Measurements from ENCODE around the gene IFNA2. TPM values are rescaled to one million over a fixed set of nuclear protein-coding genes. Genes with fewer than 3 reads are reported as not detected.
"Not testable (repeated sequence)": the region's sequence is repeated elsewhere in the genome, so short reads cannot be mapped to it uniquely, and the experiment has no call there.

IFNA2 gene
- total RNA-seq (2014; rRNA removed; shearing (Covaris generic); ENCODE audit: low replicate concordance) = not detected in 2 replicates

DNA sequence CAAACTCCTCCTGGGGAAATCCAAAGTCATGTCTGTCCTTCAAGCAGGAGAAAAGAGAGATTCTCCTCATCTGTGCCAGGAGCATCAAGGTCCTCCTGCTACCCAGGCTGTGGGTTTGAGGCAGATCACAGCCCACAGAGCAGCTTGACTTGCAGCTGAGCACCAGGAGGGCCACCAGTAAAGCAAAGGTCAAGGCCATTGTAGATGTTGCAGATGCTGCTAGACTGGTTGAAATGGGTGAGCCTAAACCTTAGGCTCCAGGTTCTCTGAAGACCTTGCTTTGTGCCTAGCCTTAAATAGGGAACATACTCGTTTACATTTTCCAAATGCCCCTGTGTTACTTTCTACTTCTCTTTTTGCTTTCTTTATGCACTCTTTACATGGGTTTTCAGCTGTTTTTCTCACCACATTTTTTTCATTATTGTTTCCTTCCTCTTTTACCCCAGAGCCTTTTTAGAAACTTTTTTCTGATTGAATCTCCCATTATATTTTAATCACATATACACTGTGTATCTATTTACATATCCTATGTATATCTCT is at the start of gene IFNA2:
IFNA2 (minus strand) TSS at position 268 of the 540 bp plus-strand sequence; CDS start at position 199, 69 bp downstream.
- H2AFZ ChIP-seq (ENCODE audit: low read length) = no peak within 1 kb of the TSS
- H3K36me3 ChIP-seq (ENCODE audit: insufficient read depth, low read length) = no peaks in the 10 kb centered on the region
- H3K27me3 ChIP-seq (ENCODE audit: low read length) = no peaks in the 10 kb centered on the region
- no peaks in the 10 kb centered on the region for H3K79me2 ChIP-seq (ENCODE audit: low read length)
- no peak within 1 kb of the TSS for H3K9ac ChIP-seq (ENCODE audit: low read length)
- peak; percentile 41 for DNase-seq
- no peak within 1 kb of the TSS for H3K27ac ChIP-seq (ENCODE audit: low read length)
- H3K4me1 ChIP-seq (ENCODE audit: low read length) = no peaks in the 10 kb centered on the region
- H3K9me2 ChIP-seq (replicated peaks; ENCODE audit: insufficient read depth, low read length) = no peaks in the 10 kb centered on the region
- H4K20me1 ChIP-seq (ENCODE audit: insufficient read depth, low read depth, low read length) = peaks cover 12% of the 10 kb centered on the region; the same call in 1 of the 2 replicates
- no peak within 1 kb of the TSS for H3K4me3 ChIP-seq (ENCODE audit: low read length)
- no peak within 1 kb of the TSS for H3K4me2 ChIP-seq (ENCODE audit: low read depth, low read length, poor library complexity, severe bottlenecking)
- no peaks in the 10 kb centered on the region for H3K9me3 ChIP-seq (ENCODE audit: low read length)

DNA sequence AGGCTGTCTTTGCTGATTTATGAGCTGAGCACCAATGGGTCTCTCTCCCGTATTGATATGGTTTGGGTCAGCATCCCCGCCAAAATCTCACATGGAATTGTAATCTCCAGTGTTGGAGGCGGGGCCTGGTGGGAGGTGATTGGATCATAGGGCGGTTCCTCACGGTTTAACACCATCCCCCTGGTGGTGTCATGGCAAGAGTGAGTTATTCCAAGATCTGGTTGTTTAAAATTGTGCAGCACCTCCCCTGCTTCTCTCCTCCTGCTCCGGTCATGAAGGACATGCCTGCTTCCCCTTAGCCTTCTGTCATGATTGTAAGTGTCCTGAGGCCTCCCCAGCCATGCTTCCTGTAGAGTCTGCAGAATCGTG is 49.8 kb upstream of the IFNA2 start:
- not testable (repeated sequence) for H3K9me2 ChIP-seq (replicated peaks; ENCODE audit: insufficient read depth, low read length); DNase-seq; H3K36me3 ChIP-seq (ENCODE audit: insufficient read depth, low read length); H3K27ac ChIP-seq (ENCODE audit: low read length); H3K9ac ChIP-seq (ENCODE audit: low read length); H4K20me1 ChIP-seq (ENCODE audit: insufficient read depth, low read depth, low read length); H3K27me3 ChIP-seq (ENCODE audit: low read length); H3K4me1 ChIP-seq (ENCODE audit: low read length); H2AFZ ChIP-seq (ENCODE audit: low read length); H3K79me2 ChIP-seq (ENCODE audit: low read length); H3K4me3 ChIP-seq (ENCODE audit: low read length); H3K4me2 ChIP-seq (ENCODE audit: low read depth, low read length, poor library complexity, severe bottlenecking); H3K9me3 ChIP-seq (ENCODE audit: low read length)

DNA sequence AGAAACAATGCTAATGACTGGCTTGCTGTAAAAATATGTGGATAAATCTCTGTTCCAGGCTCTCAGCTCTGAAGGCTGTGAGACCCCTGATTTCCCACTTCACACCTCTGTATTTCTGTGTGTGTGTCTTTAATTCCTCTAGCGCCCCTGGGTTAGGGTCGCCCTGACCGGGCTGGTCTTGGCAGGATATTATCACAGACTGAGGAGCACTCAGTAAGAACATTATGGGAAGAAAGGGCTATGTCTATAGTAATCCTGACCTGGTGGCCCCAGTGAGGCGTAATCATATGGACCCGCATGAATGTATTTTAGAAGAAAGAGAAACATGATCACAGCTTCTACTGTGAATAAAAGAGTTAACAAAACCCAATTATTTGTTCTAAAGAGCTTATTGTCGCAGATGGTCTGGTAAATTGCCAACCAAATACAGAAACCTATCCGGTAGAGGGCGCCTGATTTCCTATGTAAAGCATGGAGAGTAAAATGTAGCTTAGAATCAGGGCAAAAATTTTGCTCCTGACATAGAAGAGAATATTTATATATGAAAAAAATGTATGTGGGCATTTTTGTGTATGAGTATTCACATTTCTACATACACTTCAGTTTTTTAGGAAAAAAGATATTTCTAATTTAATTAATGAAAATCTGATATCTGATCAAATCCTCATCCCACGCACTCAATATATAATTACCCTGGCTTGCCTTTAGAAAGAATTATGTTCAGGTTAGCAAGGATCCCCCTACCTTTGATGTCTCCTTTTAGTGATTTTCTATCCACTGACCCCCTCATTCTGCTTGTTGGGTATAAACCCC is 49.2 kb upstream of the IFNA2 start:
- Histone ChIP-seq H3K4me1 (ENCODE audit: low read length) (no peaks in the 10 kb centered on the region), H3K9ac (ENCODE audit: low read length) (no peak overlapping the region), H3K36me3 (ENCODE audit: insufficient read depth, low read length) (no peaks in the 10 kb centered on the region), H3K27ac (ENCODE audit: low read length) (no peak overlapping the region), H3K27me3 (ENCODE audit: low read length) (no peaks in the 10 kb centered on the region), H4K20me1 (ENCODE audit: insufficient read depth, low read depth, low read length) (no peaks in the 10 kb centered on the region), H3K4me3 (ENCODE audit: low read length) (no peak overlapping the region), H3K9me2 (replicated peaks; ENCODE audit: insufficient read depth, low read length) (no peaks in the 10 kb centered on the region), H3K9me3 (ENCODE audit: low read length) (no peaks in the 10 kb centered on the region), H3K4me2 (ENCODE audit: low read depth, low read length, poor library complexity, severe bottlenecking) (no peak overlapping the region), H2AFZ (ENCODE audit: low read length) (no peak overlapping the region), H3K79me2 (ENCODE audit: low read length) (no peaks in the 10 kb centered on the region)
- DNase-seq = peak; percentile 80

DNA sequence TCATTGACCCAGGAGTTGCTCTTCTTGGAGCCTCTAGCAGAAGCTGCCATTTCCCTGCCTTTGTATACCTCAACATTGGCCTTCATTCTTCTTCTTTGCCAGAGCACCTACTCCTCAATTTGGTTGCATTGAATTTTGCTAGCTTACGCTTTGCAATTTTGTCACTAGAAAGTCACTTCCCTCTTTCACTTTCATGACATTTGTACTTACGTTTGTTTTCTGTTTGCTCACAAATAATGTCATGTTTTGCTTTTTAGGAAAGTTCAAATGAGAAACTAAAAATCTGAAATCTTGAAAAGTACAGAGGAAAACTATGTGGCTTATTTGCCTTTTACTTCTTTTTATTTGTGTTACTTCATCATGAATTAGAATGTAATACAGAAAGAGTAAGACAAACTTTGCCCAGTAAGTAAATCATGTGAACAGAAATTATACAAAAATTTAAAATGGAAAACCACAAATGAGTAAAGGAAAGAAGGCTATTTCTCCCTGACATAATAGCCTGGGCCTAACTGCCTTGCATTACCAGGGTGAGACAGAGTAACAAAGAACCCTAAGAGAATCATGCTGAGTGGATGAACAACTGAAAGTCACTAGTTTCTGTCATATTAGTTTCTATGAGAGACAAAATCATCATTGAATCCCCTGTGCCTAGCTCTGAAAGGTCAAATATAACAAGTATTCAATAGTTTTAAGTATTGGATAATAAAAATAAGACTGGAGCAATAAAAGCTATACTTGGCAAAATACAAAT is 47.7 kb upstream of the IFNA2 start:
- no peaks in the 10 kb centered on the region for H3K27me3 ChIP-seq (ENCODE audit: low read length)
- H3K4me2 ChIP-seq (ENCODE audit: low read depth, low read length, poor library complexity, severe bottlenecking) = no peak overlapping the region
- peaks cover 7% of the 10 kb centered on the region; the same call in 1 of the 2 replicates for H3K4me1 ChIP-seq (ENCODE audit: low read length)
- H4K20me1 ChIP-seq (ENCODE audit: insufficient read depth, low read depth, low read length) = no peaks in the 10 kb centered on the region
- DNase-seq = no peak
- no peaks in the 10 kb centered on the region for H3K79me2 ChIP-seq (ENCODE audit: low read length)
- H2AFZ ChIP-seq (ENCODE audit: low read length) = no peak overlapping the region
- H3K4me3 ChIP-seq (ENCODE audit: low read length) = no peak overlapping the region
- no peaks in the 10 kb centered on the region for H3K9me3 ChIP-seq (ENCODE audit: low read length)
- H3K36me3 ChIP-seq (ENCODE audit: insufficient read depth, low read length) = no peaks in the 10 kb centered on the region
- no peak overlapping the region for H3K27ac ChIP-seq (ENCODE audit: low read length)
- H3K9me2 ChIP-seq (replicated peaks; ENCODE audit: insufficient read depth, low read length) = no peaks in the 10 kb centered on the region
- no peak overlapping the region for H3K9ac ChIP-seq (ENCODE audit: low read length)

DNA sequence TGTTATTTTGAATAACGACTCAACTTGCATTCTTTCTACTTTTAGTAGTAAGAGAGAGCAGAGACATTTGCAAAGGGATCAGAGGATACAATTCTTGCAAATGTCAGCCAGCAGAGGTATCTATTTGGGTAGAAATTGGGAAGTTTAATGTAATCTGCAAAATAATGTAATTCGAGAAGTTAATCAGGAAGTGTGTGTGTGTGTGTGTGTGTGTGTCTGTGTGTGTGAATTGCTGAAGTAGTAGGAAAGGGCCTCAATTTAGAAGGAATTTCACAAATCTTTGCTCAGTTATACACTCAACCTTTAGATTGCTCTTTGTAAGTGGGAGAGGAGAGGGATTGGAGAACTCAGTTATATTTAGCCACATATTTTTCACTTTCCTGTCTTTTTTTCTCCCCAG is 44.0 kb upstream of the IFNA2 start:
- Histone ChIP-seq H3K79me2 (ENCODE audit: low read length) (no peaks in the 10 kb centered on the region), H3K4me2 (ENCODE audit: low read depth, low read length, poor library complexity, severe bottlenecking) (no peak overlapping the region), H3K9me2 (replicated peaks; ENCODE audit: insufficient read depth, low read length) (no peaks in the 10 kb centered on the region), H3K9ac (ENCODE audit: low read length) (no peak overlapping the region), H3K27ac (ENCODE audit: low read length) (no peak overlapping the region), H3K4me3 (ENCODE audit: low read length) (no peak overlapping the region), H3K4me1 (ENCODE audit: low read length) (peaks cover 7% of the 10 kb centered on the region; the same call in 1 of the 2 replicates), H3K9me3 (ENCODE audit: low read length) (no peaks in the 10 kb centered on the region), H3K27me3 (ENCODE audit: low read length) (no peaks in the 10 kb centered on the region), H4K20me1 (ENCODE audit: insufficient read depth, low read depth, low read length) (no peaks in the 10 kb centered on the region), H2AFZ (ENCODE audit: low read length) (no peak overlapping the region), H3K36me3 (ENCODE audit: insufficient read depth, low read length) (no peaks in the 10 kb centered on the region)
- DNase-seq = no peak

- H3K4me2 ChIP-seq (ENCODE audit: low read depth, low read length, poor library complexity, severe bottlenecking) = no peak overlapping the region
- no peaks in the 10 kb centered on the region for H3K79me2 ChIP-seq (ENCODE audit: low read length)
- no peak for DNase-seq
- no peaks in the 10 kb centered on the region for H3K9me2 ChIP-seq (replicated peaks; ENCODE audit: insufficient read depth, low read length)
- peaks cover 7% of the 10 kb centered on the region; the same call in 1 of the 2 replicates for H3K4me1 ChIP-seq (ENCODE audit: low read length)
- H4K20me1 ChIP-seq (ENCODE audit: insufficient read depth, low read depth, low read length) = no peaks in the 10 kb centered on the region
- H3K9ac ChIP-seq (ENCODE audit: low read length) = no peak overlapping the region
- H2AFZ ChIP-seq (ENCODE audit: low read length) = no peak overlapping the region
- no peaks in the 10 kb centered on the region for H3K36me3 ChIP-seq (ENCODE audit: insufficient read depth, low read length)
- H3K4me3 ChIP-seq (ENCODE audit: low read length) = no peak overlapping the region
- no peak overlapping the region for H3K27ac ChIP-seq (ENCODE audit: low read length)
- H3K27me3 ChIP-seq (ENCODE audit: low read length) = no peaks in the 10 kb centered on the region
- H3K9me3 ChIP-seq (ENCODE audit: low read length) = no peaks in the 10 kb centered on the region
Observed at GRCh38 chr9:21428235-21428634, 43.0 kb upstream of the IFNA2 start.

DNA sequence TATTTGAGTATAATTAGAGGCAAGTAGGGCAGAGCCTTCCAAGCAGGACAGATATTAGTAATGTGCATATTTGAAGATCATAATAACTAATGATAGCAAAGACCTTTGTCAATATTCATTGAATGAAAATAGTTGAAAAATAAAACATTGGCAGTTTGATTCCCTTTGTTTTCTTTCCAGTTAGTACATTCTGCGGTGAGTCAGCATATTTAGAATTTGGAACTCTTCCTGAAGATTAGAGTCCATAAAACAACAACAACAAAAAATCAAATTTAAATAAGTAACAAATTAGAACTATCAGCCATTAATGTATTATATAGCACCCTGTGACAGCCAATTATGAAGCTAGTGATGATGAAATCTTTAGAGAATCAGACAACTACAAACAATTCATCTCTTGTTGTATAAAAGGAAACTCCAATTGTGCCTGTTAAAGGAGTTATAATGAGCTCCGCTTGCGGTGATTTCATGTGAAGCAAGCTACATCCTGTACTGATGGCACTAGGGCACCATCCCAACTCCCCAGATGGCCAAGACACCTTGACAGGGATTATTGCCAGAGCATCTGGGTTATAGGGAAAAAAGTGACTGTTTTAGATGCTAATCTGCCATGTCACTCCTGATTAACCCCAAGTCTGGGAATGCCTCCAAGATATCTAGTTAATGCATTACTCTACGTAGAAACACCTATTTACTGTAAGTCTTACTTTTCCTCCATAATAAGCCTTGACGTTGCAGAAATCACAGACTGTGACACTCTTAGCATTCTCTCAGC is 30.5 kb upstream of the IFNA2 start:
- H2AFZ ChIP-seq (ENCODE audit: low read length) = no peak overlapping the region
- H3K36me3 ChIP-seq (ENCODE audit: insufficient read depth, low read length) = no peaks in the 10 kb centered on the region
- H3K9ac ChIP-seq (ENCODE audit: low read length) = no peak overlapping the region
- H3K9me2 ChIP-seq (replicated peaks; ENCODE audit: insufficient read depth, low read length) = no peaks in the 10 kb centered on the region
- peaks cover 11% of the 10 kb centered on the region for H3K4me1 ChIP-seq (ENCODE audit: low read length)
- DNase-seq = no peak
- no peak overlapping the region for H3K27ac ChIP-seq (ENCODE audit: low read length)
- H4K20me1 ChIP-seq (ENCODE audit: insufficient read depth, low read depth, low read length) = no peaks in the 10 kb centered on the region
- H3K27me3 ChIP-seq (ENCODE audit: low read length) = no peaks in the 10 kb centered on the region
- no peak overlapping the region for H3K4me2 ChIP-seq (ENCODE audit: low read depth, low read length, poor library complexity, severe bottlenecking)
- H3K9me3 ChIP-seq (ENCODE audit: low read length) = no peaks in the 10 kb centered on the region
- no peaks in the 10 kb centered on the region for H3K79me2 ChIP-seq (ENCODE audit: low read length)
- H3K4me3 ChIP-seq (ENCODE audit: low read length) = no peak overlapping the region

All from Karpas-422 (cell line).